HTR-8/SVneo (cell line): ENCODE data around the gene SNX32.

Source experiments
- DNase-seq: peaks from one replicate; pipeline ENCODE4 v3.0.0; 2011; ENCODE audit warnings: low spot score, mixed read lengths; ENCODE audit not compliant: insufficient read length
- FAIRE-seq: peaks from 2 replicates; lab custom pipeline; 2011; peaks lifted over from hg19 to GRCh38; lab: Jason Lieb, UNC

Gene SNX32

DNA sequence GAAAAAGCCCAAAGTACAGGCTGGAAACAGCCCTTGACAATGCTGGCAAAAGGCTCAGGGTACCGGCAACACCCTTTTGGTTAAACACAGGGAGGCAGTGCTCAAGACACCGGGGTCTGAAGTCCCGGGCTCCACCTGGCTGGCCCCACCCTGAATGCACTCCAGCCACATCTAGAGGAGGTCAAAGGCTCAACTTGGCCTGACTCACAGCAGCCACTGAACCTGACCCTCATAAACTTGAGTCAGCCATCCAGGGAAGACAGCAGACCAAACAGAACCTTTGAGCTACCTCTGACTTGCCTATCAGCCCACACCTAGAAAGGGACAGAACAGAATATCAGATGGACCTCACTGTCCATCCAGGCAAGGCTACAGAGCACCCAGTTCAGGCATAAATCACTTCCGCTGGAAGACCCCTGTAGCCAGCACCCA is 20.4 kb downstream of the SNX32 start:
- DNase-seq = no peak
- no peak for FAIRE-seq

DNA sequence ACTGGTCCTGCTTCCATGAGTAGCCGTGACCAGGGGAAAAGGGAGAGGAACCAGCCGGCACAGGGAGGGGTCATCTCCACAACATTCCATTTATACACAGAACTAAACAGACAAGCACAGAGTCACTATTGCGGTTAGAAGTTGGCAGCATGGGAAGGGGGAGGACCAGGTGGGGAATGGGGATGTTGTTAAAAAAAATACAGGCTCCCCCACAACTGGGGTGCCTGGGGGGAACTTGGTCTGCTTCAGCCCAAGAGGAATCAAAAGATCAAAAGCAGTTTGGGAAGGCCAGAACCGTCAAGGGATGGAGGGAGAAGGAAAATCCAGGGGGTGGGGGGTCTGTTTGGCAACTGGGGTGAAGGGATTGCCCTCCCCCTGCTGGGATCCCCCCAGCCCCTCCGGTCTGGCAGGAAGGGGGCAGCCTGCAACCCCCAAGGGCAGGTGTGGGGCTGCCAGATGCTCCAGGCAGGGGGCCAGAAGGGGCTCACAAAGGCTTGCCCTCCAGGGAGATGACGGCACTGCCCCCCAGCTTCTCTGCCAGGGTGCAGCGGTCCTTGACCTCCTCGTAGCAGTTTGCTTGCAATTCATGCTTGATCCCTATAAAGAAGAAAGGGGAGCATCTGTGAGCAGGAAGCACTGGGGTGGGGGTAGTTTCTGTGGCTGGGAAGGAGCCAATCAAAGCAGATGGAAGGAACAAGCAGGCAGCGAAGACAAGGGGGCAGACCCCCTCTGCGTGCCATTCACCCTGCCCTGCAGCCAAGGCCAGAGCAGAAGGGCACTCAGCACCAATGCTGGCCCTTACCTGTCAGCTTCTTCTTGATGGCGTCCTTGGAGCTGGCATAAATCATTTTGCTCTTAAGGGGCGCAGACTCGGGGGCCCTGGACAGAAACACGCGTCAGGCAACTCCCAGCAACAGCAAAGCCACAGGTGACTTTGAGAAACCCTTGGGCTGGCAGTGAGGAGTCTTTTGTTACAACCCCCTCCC is 21.4 kb downstream of the SNX32 start:
- DNase-seq (no peak), FAIRE-seq (no peak)

GRCh38 chr11:65855927-65856363 is 22.2 kb downstream of the SNX32 start:
- no peak for DNase-seq
- FAIRE-seq = no peak

- DNase-seq (peak; percentile 73), FAIRE-seq (peak; percentile 66)
These were observed 23.1 kb downstream of the SNX32 start for GRCh38 chr11:65856689-65857499.

GRCh38 chr11:65857500-65857852 is 23.7 kb downstream of the SNX32 start:
- DNase-seq = no peak
- no peak for FAIRE-seq

- peak; percentile 94 for FAIRE-seq
- DNase-seq = peak; percentile 96
These were observed 24.3 kb downstream of the SNX32 start, which contains the start of gene CFL1 for GRCh38 chr11:65857853-65858680. CFL1 (minus strand) TSS chr11:65858180; CDS start chr11:65858099, 81 bp downstream.

DNA sequence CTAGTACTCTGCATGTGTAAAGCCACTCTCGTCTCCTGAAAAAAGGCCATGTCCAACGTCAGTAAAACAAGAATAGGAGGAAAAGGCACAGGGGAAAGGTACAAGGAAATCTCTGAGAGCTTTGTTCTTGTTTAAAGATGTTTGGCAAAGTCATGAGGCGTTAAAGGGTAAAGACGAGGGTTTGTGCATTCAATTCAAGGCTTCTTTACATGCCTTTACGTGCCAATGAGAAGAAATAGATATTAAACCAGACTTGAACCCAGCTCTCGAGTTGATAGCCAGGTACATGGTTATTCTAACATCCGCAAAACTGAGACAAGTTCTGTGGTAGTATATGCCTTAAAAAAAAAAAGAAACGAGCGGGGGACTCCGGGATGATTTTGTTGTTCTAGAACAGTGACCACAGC is 24.9 kb downstream of the SNX32 start:
- FAIRE-seq (no peak), DNase-seq (no peak)

DNA sequence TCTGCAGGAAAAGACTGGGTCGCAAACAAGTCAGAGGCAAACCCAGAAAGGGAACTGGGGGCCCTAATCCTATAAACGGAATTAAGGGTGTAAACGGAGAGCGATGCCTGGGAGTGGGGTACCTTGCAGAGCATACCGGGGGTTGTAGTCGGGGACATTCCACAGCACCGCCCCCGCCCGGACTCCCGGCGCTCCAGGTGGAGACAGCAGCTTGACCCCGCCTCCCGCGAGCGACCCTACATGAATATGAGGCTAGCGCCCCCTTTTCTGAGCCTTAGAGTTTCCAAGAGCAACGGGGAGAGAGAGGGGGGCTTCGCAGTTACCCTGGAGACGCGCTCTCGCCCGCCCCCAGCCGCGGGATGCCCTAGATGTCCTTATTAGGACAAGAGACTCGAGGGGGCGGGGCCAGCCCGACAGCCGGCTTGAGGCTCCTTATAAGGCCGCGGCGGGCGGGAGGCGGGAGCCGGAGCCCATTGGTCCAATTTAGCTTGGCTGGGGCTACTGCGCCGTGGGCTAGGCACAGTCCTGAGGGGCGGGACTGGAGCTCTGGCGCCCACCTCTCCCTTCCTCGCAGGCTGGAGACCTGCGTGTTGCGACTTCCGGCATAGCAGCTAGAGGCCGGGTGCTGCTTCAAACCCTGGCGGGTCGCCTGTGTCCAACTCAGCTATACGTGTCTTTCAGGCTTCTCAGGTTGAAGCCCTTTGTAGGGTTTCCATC is 25.5 kb downstream of the SNX32 start:
- peak; percentile 95 for FAIRE-seq

GRCh38 chr11:65859812-65860277 is 26.1 kb downstream of the SNX32 start:
- peak; percentile 46 for FAIRE-seq

More for the DNA sequence above, 25.5 kb downstream of the SNX32 start:
- peak; percentile 98 for DNase-seq

GRCh38 chr11:65860278-65861164 is 26.8 kb downstream of the SNX32 start, which contains the start of gene MUS81:
MUS81 (plus strand) TSS chr11:65860433; CDS start chr11:65860754, 321 bp downstream.
- FAIRE-seq (peak; percentile 65), DNase-seq (peak; percentile 98)

More at GRCh38 chr11:65859812-65860277, 26.1 kb downstream of the SNX32 start:
- DNase-seq = no peak

DNA sequence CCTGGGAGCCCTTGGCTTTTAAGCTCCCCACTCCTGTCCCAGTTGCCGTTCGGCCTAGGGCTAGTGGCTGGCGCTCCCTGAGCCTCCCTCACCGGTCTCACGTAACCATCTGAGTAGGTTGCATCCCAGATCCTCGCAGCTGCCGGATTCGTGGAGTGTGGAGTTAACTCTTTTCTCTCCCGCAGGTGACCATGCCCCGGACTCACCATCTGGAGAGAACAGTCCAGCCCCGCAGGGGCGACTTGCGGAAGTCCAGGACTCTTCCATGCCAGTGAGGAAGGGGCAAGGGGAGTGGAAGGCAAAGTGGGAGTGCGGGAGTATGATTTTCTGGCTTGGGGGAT is 27.4 kb downstream of the SNX32 start:
- DNase-seq (no peak), FAIRE-seq (no peak)

DNA sequence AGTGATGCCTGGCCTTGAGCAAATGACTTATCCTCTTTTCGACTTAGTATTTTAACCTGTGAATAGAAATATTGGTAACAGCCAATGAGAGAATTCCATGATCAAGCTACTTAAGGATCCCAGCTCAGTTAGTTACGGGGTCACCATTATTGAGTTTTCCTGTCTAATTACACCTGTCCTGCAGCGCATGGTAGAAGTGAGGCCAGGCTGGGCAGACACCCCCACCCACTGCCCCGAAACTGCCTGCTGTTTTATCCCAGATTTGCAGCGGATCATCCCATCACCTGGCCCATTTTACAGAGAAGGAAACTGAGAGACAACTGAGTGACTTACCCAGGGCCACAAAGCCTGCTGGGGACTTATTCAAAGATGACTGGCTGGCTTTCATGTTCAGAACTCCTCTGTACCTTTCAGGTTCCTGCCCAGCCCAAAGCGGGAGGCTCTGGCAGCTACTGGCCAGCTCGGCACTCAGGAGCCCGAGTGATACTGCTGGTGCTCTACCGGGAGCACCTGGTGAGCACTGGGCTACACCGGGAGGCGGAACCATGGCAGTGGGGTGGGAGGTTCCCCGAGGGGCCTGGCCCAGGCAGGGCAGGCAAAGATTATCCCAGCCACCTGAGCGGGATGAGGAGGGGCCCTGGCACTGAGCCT is 27.9 kb downstream of the SNX32 start:
- FAIRE-seq = no peak
- DNase-seq = no peak

GRCh38 chr11:65862191-65862735 is 28.5 kb downstream of the SNX32 start:
- FAIRE-seq (no peak), DNase-seq (no peak)

- FAIRE-seq = peak; percentile 77
- no peak for DNase-seq
These were observed 29.5 kb downstream of the SNX32 start for GRCh38 chr11:65862941-65863888.

- FAIRE-seq (peak; percentile 33), DNase-seq (no peak)
These were observed 30.3 kb downstream of the SNX32 start for GRCh38 chr11:65863889-65864705.
